ENCODE measurements around the gene SYT11. TPM values are rescaled to one million over a fixed set of nuclear protein-coding genes. Genes with fewer than 3 reads are reported as not detected.
"Not testable (repeated sequence)": the region's sequence is repeated elsewhere in the genome, so short reads cannot be mapped to it uniquely, and the experiment has no call there.

Gene SYT11
- total RNA-seq, 1 experiment from 2014 or later, result 48.6 TPM

DNA sequence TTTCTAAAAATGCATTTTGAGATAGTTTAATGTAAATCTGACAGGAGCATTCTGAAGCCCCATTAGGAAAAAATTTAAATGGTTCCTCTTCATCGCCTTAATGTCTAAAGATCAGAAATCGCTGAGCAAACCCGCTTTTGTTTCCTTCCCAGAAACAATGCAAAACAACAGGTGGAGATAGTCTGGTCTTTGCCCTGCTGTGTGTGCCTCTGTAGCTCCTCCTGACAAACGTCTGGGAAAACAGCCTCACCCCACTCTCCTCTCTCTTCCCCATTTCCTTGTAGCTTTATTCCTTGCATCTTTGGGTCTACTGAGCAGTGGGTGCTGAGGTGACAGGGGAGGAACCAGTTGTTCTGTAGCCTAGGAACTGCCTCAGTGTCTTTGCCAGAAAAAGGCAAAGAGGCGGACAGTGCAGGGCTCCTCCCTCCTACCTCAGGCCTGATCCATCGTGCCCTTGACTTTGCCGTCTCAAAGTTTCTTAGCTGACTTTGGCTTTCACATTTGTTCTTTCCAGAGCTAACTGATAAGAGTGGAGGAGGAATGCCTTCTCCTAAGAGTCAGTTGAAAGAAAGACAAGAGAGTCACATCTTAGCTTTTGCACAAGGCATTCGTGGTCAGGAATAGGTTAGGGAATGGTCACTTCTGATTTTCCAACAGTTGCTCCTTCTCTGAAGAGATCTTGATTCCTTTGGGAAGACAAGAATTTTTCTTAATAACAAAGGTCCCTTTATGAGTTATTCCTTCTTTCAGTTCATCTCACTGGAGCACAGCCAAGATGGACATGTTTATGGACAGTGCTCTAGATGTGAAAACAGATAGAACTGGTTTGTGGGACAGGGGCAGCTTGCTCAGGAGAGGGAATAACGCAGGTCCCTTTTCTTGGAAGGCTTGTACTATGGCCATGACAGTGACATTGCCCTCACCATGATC, 24.9 kb downstream of the SYT11 start:
- Histone ChIP-seq H3K36me3 (peaks cover 47% of the 10 kb centered on the region), H3K9me3 (no peaks in the 10 kb centered on the region), H3K27me3 (no peaks in the 10 kb centered on the region; the same call in 1 of the 2 replicates), H3K4me3 (no peak overlapping the region)
- DNase-seq, result no peak

DNA sequence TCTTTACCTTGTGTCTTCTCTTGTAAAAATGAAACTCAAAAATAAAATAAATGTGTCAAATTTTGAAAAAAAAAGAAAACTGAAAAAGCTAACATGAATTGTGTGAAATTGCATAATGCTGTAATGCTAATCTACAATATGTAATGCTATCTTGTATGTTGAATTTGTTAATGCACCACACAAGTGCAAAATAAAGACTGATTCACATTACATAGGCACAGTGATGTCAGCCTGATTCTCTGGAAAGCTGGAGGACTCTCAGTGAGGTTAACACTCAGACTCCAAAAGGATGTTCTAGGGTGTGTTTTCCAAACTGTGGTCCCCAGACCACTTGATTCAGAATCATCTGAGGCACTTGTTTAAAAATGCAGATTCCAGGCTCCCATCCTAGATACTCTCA, 25.6 kb downstream of the SYT11 start:
- Histone ChIP-seq H3K27me3 (no peaks in the 10 kb centered on the region), H3K4me3 (no peak overlapping the region), H3K36me3 (peaks cover 42% of the 10 kb centered on the region), H3K9me3 (no peaks in the 10 kb centered on the region)
- DNase-seq, result no peak

DNA sequence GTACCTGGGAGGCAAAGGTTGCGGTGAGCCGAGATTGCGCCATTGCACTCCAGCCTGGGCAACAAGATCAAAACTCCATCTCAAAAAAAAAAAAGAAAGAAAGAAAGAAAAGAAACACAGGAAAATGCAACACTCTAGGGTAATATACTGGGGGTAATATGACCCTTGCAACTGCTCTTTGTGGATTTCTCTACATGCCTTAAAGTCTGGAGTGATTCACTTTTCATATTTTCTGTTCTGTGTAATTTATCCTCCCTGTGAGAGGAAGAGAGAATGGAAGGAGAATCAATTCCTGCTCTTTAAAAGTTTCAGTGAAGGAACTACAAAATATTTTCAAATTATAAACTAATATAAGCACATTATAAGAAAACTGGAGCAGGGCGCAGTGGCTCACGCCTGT, 29.1 kb downstream of the SYT11 start:
- Histone ChIP-seq H3K4me3 (no peak overlapping the region), H3K36me3 (peaks cover 19% of the 10 kb centered on the region), H3K27me3 (no peaks in the 10 kb centered on the region), H3K9me3 (no peaks in the 10 kb centered on the region)
- DNase-seq, result no peak

DNA sequence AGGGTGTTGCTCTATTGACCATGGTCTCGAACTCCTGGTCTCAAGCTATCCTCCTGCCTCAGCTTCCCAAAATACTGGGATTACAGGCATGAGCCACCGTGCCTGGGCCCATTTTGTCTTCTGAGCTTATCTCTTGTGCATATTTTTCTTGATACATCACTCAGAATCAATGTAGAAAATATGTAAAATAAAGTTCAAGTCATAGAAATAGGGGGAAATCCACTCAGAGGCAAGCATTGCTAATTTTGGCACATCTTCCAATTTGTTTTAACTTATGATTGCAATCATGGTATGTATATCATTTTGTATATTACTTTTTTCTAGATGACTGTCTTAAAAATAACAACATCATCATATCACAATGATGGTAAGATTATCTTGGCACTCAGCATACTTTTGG, 30.2 kb downstream of the SYT11 start:
- peaks cover 11% of the 10 kb centered on the region for H3K36me3 ChIP-seq
- no peaks in the 10 kb centered on the region for H3K9me3 ChIP-seq
- H3K4me3 ChIP-seq, result no peak overlapping the region
- H3K27me3 ChIP-seq, result no peaks in the 10 kb centered on the region
- peak; percentile 64 for DNase-seq

DNA sequence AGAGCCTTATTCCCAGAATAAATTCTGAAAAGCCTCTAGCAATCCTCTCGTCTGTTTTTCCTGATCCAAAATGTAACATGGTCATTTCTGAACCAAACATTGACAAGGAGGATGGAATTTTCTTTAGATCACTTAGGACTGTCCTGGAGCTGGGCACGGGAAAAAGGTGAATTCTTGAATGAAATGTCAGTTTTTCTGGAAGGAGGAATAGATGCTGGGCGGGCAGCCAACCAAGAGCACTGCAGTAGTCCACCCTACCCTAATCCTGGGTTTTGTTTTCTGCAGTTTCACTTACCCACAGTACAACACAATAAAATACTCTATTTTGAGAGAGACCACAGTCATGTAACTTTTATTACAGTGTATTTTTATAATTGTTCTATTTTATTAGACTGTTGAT, 30.9 kb downstream of the SYT11 start:
- Histone ChIP-seq H3K9me3 (no peaks in the 10 kb centered on the region), H3K27me3 (no peaks in the 10 kb centered on the region), H3K4me3 (no peak overlapping the region), H3K36me3 (peaks cover 8% of the 10 kb centered on the region; the same call in 1 of the 2 replicates)
- DNase-seq, result peak; percentile 72

GRCh38 chr1:155892796-155893195, 33.4 kb downstream of the SYT11 start:
- no peaks in the 10 kb centered on the region for H3K9me3 ChIP-seq
- no peaks in the 10 kb centered on the region for H3K27me3 ChIP-seq
- peaks cover 28% of the 10 kb centered on the region for H3K36me3 ChIP-seq
- peak overlapping the region; percentile 1; the same call in 1 of the 2 replicates for H3K4me3 ChIP-seq
- DNase-seq, result peak; percentile 53

DNA sequence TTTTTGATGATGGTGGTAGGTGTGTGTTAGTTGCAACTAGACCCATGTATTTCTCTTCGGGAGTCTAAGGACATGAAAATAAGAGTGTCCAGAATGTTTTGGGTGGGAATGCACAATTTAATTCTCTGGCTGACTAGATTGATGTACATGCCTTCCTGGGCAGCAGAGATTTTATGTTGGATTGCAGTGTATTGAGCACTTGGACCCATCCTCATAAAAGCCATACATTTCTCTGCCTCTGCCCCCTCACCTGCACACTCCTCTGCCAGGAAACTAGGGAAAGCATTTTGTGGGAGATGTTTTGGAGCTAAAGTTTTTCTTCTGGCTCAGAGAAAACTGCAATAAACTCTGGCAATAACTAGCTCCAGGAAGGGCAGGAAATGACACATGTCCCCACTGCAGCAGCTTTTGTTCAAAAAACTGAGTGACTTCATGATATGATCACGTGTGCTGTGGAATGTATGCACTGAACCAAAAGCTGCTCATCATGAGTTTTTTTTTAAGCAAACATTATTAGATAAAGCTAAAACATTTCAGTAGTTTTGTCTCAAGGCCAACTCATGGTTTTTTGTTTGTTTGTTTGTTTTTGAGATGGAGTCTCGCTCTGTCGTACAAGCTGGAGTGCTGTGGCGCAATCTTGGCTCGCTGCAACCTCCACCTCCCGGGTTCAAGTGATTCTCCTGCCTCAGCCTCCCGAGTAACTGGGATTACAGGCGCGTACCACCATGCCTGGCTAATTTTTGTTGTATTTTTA, 34.2 kb downstream of the SYT11 start:
- DNase-seq, result peak; percentile 77
- H3K4me3 ChIP-seq, result peak overlapping the region; percentile 1; the same call in 1 of the 2 replicates

DNA sequence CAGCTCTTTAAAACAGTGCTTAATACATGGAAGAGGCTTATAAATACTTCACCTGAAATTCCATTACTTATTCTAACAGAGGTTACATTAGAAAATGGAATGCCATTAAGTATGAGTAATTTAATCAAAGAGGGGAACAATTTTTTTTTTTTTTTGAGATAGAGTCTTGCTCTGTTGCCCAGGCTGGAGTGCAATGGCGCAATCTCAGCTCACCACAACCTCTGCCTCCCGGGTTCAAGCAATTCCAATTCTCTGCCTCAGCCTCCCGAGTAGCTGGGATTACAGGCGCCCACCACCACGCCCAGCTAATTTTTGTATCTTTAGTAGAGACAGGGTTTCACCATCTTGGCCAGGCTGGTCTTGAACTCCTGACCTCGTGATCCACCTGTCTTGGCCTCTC, 36.2 kb downstream of the SYT11 start:
- H3K27me3 ChIP-seq, H3K9me3 ChIP-seq, DNase-seq, H3K4me3 ChIP-seq: not testable (repeated sequence)
- H3K36me3 ChIP-seq, result peaks cover 49% of the 10 kb centered on the region

More for the DNA sequence above, 34.2 kb downstream of the SYT11 start:
- no peaks in the 10 kb centered on the region for H3K27me3 ChIP-seq
- no peaks in the 10 kb centered on the region for H3K9me3 ChIP-seq
- H3K36me3 ChIP-seq, result peaks cover 28% of the 10 kb centered on the region

DNA sequence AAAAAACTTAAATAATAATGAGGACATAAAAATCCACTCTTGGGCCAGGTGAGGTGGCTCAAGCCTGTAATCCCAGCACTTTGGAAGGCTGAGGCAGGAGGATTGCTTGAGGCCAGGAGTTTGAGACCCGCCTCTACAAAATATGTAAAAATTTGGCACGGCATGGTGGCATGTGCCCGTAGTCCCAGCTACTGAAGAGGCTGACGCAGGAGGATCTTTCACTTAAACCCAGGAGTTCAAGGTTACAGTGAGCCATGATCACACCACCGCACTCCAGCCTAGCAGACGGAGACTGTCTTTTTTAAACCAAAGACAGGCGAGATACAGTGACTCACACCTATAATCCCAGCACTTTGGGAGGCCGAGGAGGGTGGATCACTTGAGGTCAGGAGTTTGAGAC, 37.1 kb downstream of the SYT11 start:
- H3K9me3 ChIP-seq, DNase-seq, H3K27me3 ChIP-seq, H3K4me3 ChIP-seq: not testable (repeated sequence)
- H3K36me3 ChIP-seq, result peaks cover 57% of the 10 kb centered on the region

GRCh38 chr1:155897746-155898145, 38.4 kb downstream of the SYT11 start:
- Histone ChIP-seq H3K36me3 (peaks cover 64% of the 10 kb centered on the region), H3K27me3 (no peaks in the 10 kb centered on the region), H3K9me3 (no peaks in the 10 kb centered on the region), H3K4me3 (no peak overlapping the region)
- DNase-seq, result no peak

- Histone ChIP-seq H3K27me3 (no peaks in the 10 kb centered on the region), H3K36me3 (peaks cover 73% of the 10 kb centered on the region), H3K9me3 (no peaks in the 10 kb centered on the region), H3K4me3 (no peak overlapping the region)
- DNase-seq, result no peak
Measured at GRCh38 chr1:155898888-155899287, 39.5 kb downstream of the SYT11 start.

DNA sequence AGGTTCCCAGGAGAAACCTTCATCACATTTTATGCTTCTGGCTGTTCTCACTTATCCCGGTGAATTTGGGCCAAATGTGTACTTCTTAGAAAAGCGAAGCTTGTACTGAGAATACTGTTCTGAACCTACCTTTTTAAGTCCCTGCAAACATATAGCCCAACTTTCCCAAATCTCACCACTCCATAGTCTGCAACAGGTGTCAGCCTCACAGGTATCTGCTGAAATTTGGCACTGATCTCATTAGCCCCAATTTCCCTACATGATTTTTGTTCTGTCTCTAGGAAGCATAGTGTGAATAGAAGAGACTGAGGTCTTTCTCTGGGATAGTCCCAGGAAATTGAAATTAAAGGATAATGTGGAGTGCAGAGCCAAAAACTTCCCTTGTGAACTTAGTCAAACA, 40.3 kb downstream of the SYT11 start:
- no peak for DNase-seq
- H3K9me3 ChIP-seq, result no peaks in the 10 kb centered on the region
- peaks cover 81% of the 10 kb centered on the region for H3K36me3 ChIP-seq
- no peak overlapping the region for H3K4me3 ChIP-seq
- H3K27me3 ChIP-seq, result no peaks in the 10 kb centered on the region

- Histone ChIP-seq H3K9me3 (no peaks in the 10 kb centered on the region), H3K27me3 (no peaks in the 10 kb centered on the region), H3K36me3 (peaks cover 85% of the 10 kb centered on the region), H3K4me3 (no peak overlapping the region)
- no peak for DNase-seq
Measured at GRCh38 chr1:155900161-155900560, 40.8 kb downstream of the SYT11 start.

DNA sequence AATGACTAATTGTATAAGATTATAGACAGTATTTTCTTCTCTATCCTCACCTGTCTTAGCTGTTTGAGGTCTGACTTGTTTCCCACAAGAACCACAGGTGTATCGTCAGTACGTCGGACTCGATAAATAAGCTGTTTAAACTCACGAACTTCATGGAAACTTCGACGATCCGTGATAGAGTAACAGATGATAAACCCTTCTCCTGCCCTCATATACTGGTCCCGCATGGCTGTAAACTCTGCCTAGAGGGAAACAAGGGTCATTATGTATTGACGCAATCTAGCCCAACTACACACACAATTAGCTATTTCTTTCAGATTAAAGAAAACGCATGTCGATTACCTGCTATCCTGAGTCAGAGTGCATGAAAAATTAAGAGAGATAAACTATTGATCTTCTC, 44.9 kb downstream of the SYT11 start:
- no peak for DNase-seq

GRCh38 chr1:155909894-155910293, 50.5 kb downstream of the SYT11 start:
- no peaks in the 10 kb centered on the region for H3K27me3 ChIP-seq

More for the DNA sequence above, 44.9 kb downstream of the SYT11 start:
- H3K4me3 ChIP-seq, result no peak overlapping the region
- no peaks in the 10 kb centered on the region for H3K27me3 ChIP-seq
- peaks cover 86% of the 10 kb centered on the region for H3K36me3 ChIP-seq
- no peaks in the 10 kb centered on the region for H3K9me3 ChIP-seq

DNA sequence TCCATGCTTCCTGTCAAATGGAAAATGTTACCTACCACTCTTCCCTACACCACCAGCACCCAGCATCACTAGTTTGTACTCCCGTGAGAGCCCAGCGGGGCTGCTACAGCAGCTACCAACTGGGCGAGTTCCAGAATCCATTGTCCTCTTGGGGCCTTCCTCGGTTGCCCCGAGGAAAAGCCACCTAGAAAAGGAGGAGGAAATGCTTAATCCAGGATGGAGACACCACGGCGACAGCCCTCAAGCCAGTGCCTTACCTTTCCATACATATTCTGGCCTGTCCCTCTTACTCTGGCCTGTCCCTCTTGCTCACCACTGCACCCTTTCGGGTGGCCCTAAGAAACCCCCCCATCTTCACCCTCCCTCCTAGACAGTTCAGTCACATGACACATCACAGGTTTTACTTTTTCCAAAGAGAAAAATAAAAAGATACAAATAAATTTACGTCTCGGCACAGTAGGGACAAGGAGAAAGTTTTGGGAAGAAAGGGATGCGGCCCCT, 51.3 kb downstream of the SYT11 start:
- no peaks in the 10 kb centered on the region for H3K9me3 ChIP-seq
- no peaks in the 10 kb centered on the region for H3K27me3 ChIP-seq
- peak; percentile 49 for DNase-seq
- peak overlapping the region; percentile 61 for H3K4me3 ChIP-seq
- H3K36me3 ChIP-seq, result peaks cover 83% of the 10 kb centered on the region

More at GRCh38 chr1:155909894-155910293, 50.5 kb downstream of the SYT11 start:
- Histone ChIP-seq H3K9me3 (no peaks in the 10 kb centered on the region), H3K4me3 (peak overlapping the region; percentile 61), H3K36me3 (peaks cover 83% of the 10 kb centered on the region)
- DNase-seq, result no peak

Data from MG63 (cell line).